Adrenal gland (tissue), 19 donors: Measurements from ENCODE around the gene TAS2R10. TPM values are rescaled to one million over a fixed set of nuclear protein-coding genes. Genes with fewer than 3 reads are reported as not detected.

ENCODE experiments used
- DNase-seq, 7 donors: peaks; one replicate each; pipeline ENCODE4 v3.0.0-alpha.2; 2019 to 2020
- H3K27ac ChIP-seq, 5 donors: fragments of 200-600 bp; sonication (generic) in 4 of 5; 1 replicate in 3 of 5; 2 replicates in 2 of 5; pipeline versions ENCODE4 v1.5.1 to v1.8.0; 2016 to 2020; ENCODE audit warnings: mild to moderate bottlenecking in 1 of 5
- H3K27me3 ChIP-seq: fragments of 200-600 bp; 2 replicates; pipeline ENCODE4 v1.8.0; 2021
- H3K36me3 ChIP-seq, 2 donors: fragments of 200-600 bp; replicated peaks in 1 of 2; 1 replicate in 1 of 2; 2 replicates in 1 of 2; pipeline versions ENCODE4 v1.5.1 to v1.8.0; 2018 to 2022
- H3K4me1 ChIP-seq, 2 donors: fragments of 200-600 bp; replicated peaks in 1 of 2; 1 replicate in 1 of 2; 2 replicates in 1 of 2; pipeline versions ENCODE4 v1.5.1 to v1.8.0; 2018 to 2021
- H3K4me3 ChIP-seq, 4 donors: fragments of 200-600 bp; sonication (generic) in 3 of 4; one replicate each; pipeline ENCODE4 v1.5.1; 2016 to 2018
- H3K9me3 ChIP-seq, 3 donors: fragments of 200-600 bp; sonication (generic) in 1 of 3; replicated peaks in 1 of 3; 1 replicate in 2 of 3; 2 replicates in 1 of 3; pipeline versions ENCODE4 v1.5.1 to v1.8.0; 2016 to 2021
- CTCF ChIP-seq, 6 experiments: fragments of 450-650 bp in 4 of 6; fragments of 200-600 bp in 2 of 6; sonication (generic) in 1 of 6; IDR thresholded peaks; 1 replicate in 5 of 6; 2 replicates in 1 of 6; pipeline versions ENCODE4 v1.5.1 to v1.8.0; 2016 to 2021; ENCODE audit warnings: antibody characterized with exemption in 6 of 6, mild to moderate bottlenecking in 2 of 6, moderate library complexity in 1 of 6
- POLR2A ChIP-seq, 2 donors: fragments of 450-650 bp; IDR thresholded peaks; one replicate each; pipeline ENCODE4 v1.6.1; 2017; ENCODE audit warnings: antibody characterized with exemption in 2 of 2, mild to moderate bottlenecking in 2 of 2, moderate library complexity in 1 of 2
- WGBS, 4 donors: extraction: QIAGEN DNeasy Blood & Tissue Kit in 2 of 4; methylation state at CpG; one replicate each; pipeline versions ENCODE4 v1.1.5 to v1.1.7; 2013 to 2017; 5-methylcytosine and 5-hydroxymethylcytosine counted together
- intact Hi-C, 2 donors: fragments of 100-400 bp; cut with DNase I; formaldehyde crosslinking; loops; one replicate each; pipeline versions ENCODE4 v1.14.1 to v1.15.0; 2022 to 2023
- long read RNA-seq, 10 donors: library from polyadenylated mRNA in 3 of 10; unstranded in 2 of 10; stranded (forward) in 1 of 10; transcript quantifications; one replicate each; pipeline ENCODE4 v2.0.0 and lab custom pipeline, GENCODE V29; 2021 to 2026
- polyA plus RNA-seq, 3 donors: library from polyadenylated mRNA; stranded (reverse); fragments of 200-250 nt in 2 of 3; fragments of 350-450 nt in 1 of 3; fragmentation: Illumina TruSeq in 1 of 3; extraction: RNeasy Lipid Tissue Mini Kit (QIAGEN cat#74804) in 1 of 3; gene quantifications; one replicate each; pipeline ENCODE4 v1.2.3, GENCODE V29; 2013 to 2014
- total RNA-seq, 9 donors: library from RNA; depleted of rRNA in 4 of 9; stranded (reverse); fragments of >200 nt in 4 of 9; fragments of 120-200 nt in 1 of 9; fragmentation: NEBNext Ultra II Directional in 1 of 9; extraction: Animal tissue kit (Norgen Biotek cat#: 25700) in 1 of 9; gene quantifications; one replicate each; pipeline versions ENCODE4 v1.1.0 to v1.2.4, GENCODE V29; 2013 to 2023
- donor health status: healthy with polysubstance abuse.
- donor health status: Bipolar disorder and iron deficiency.
- donor health status: DM: yes; HTN: yes; CAD: no.
- donor health status: DM: no; HTN: no; CAD: no.
- donor health status: DM: no; HTN: no; CAD: no.
- donor health status: DM: yes; HTN: yes; CAD: no.

Gene TAS2R10, protein sequence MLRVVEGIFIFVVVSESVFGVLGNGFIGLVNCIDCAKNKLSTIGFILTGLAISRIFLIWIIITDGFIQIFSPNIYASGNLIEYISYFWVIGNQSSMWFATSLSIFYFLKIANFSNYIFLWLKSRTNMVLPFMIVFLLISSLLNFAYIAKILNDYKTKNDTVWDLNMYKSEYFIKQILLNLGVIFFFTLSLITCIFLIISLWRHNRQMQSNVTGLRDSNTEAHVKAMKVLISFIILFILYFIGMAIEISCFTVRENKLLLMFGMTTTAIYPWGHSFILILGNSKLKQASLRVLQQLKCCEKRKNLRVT
- 1 to 10 TPM in 3 of 9 donors, under 1 TPM in 6; 0.41 to 6.6 (median 0.81) TPM for total RNA-seq
- polyA plus RNA-seq = under 1 TPM; 0.40 to 0.97 (median 0.44) TPM
- long read RNA-seq, donor 1 = 0 reads
- long read RNA-seq, donor 2, partial matches to known transcripts = 0 of 2 reads
- long read RNA-seq, donor 2, other reads (novel, unspliced or antisense) = 0 of 2 reads
- long read RNA-seq, donor 3 = 0 reads
- long read RNA-seq, donor 4 = 0 reads
- long read RNA-seq, donor 5 = 0 reads
- long read RNA-seq, donor 6 = 0 reads
- long read RNA-seq, donor 7 = 0 reads
- long read RNA-seq, donor 8 = 0 reads
- long read RNA-seq, donor 9 = 0 reads
- long read RNA-seq, donor 10 = 0 reads

DNA sequence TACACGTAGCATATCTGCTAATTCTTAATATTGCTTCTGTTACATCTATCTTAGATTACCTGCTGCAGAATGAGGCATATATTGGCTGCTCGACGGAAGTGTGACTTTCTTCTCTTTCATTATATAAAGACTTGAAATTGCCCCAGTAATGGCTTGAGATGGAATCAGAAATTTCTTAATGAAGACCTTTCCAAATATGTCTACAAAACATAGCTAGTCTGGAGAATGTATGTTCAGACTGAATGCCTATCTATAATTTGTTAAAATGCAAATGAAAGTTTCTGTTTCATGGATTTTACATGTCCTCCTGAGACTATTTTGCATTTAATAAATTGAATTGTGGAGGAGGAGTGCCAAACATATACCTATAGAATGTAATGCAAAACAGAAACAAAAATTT, at the start of gene TAS2R10:
TAS2R10 (minus strand) TSS at position 101 of the 400 bp plus-strand sequence; CDS start at position 12, 89 bp downstream.
- no peak for DNase-seq
- no peaks in the 10 kb centered on the region for H3K27me3 ChIP-seq
- H3K4me1 ChIP-seq = no peaks in the 10 kb centered on the region
- H3K27ac ChIP-seq = no peak within 1 kb of the TSS
- 91 to 94% (median 94%) methylated on average over 3 of the region's 3 CpGs for WGBS, 4 donors
- intact Hi-C loops = no loop called here
- no peaks in the 10 kb centered on the region for H3K36me3 ChIP-seq
- peaks cover 0 to 6% (median 0%) of the 10 kb centered on the region in 3 donors for H3K9me3 ChIP-seq
- TF ChIP-seq POLR2A (IDR thresholded peaks at IDR 0.05) = no peak
- no peak for TF ChIP-seq CTCF (IDR thresholded peaks at IDR 0.05)
- H3K4me3 ChIP-seq = no peak within 1 kb of the TSS

DNA sequence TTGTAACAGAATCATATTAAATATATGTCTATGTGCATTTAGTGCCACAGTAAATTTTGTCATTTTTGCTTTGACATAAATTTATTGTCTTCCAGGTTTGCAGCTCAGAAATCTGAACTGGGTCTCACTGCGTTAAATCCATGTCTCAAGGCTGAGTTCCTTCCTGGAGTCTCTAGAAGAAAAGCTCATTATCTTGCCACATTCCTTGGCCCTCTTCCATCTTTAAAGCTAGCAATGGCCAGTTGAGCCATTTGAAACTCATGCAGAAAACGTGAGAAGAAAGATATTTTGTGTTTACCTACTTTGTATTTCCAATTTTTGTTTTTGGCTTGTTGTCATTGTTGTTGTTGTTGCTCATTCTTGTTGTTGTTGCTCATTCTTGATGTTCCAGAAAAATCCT, 47.2 kb upstream of the TAS2R10 start:
- Histone ChIP-seq H3K4me3 (no peak overlapping the region), H3K36me3 (no peaks in the 10 kb centered on the region), H3K9me3 (no peaks in the 10 kb centered on the region), H3K4me1 (no peaks in the 10 kb centered on the region), H3K27me3 (no peaks in the 10 kb centered on the region), H3K27ac (no peak overlapping the region)
- 25 to 31% (median 26%) methylated on average over 2 of the region's 2 CpGs for WGBS, 4 donors
- peak in 2 of 7 donors; percentile 11 to 16 for DNase-seq
- intact Hi-C loops = no loop called here
- TF ChIP-seq CTCF (IDR thresholded peaks at IDR 0.05) (no peak), POLR2A (IDR thresholded peaks at IDR 0.05) (no peak)

DNA sequence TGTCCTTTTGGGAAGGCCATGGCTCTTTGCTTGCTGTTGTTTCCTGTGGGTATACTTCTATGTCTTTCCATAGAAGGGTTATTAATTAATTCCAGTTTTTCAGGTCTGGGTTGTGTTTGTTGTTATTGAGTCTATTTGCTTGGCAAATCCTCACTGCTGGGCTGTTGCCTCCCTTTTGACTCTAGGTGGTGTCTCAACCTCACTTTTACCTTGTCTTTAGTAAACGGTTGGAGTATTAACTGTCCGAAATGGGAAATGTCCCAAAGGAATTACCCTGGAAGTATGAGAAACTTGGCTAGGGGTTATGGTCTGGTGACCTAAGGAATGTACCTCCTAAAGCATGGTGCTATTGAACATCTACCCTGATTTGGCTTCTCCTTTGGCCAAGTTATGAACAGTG, 41.2 kb upstream of the TAS2R10 start:
- WGBS, 4 donors = 76 to 96% (median 80%) methylated on average over 2 of the region's 2 CpGs
- TF ChIP-seq POLR2A (IDR thresholded peaks at IDR 0.05) (no peak), CTCF (IDR thresholded peaks at IDR 0.05) (no peak)
- no peak for DNase-seq
- intact Hi-C loops = no loop called here
- peaks cover 0 to 2% (median 0%) of the 10 kb centered on the region in 3 donors for H3K9me3 ChIP-seq
- H3K36me3 ChIP-seq = no peaks in the 10 kb centered on the region
- no peak overlapping the region for H3K27ac ChIP-seq
- H3K4me3 ChIP-seq = no peak overlapping the region
- no peaks in the 10 kb centered on the region for H3K4me1 ChIP-seq
- no peaks in the 10 kb centered on the region for H3K27me3 ChIP-seq

DNA sequence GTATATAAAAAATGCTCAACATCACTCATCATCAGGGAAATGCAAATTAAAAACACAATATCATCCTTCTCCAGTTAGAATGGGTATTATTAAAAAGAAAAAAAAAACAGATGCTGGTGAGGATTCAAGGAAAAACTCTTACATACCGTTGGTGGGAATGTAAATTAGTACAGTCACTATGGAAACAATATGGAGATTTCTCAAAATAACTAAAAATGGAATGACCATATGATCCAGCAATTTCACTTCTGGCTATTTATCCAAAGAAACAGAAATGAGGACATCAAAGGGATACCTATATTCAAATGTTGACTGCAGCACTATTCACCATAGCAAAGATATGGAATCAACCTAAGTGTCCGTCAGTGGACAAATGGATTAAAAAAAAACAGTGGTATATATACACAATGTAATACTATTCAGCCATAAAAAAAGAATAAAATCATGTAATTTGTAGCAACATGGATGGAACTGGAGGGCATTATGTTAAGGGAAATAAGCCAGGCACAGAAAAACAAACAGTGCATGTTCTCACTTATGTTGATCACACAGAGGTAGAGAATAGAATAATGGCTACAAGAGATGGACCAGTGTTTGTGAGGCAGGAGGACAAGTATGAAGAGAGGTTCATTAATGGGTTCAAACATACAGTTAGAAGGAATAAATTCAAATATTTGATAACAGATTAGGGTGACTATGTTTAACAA, 37.5 kb upstream of the TAS2R10 start:
- H3K27me3 ChIP-seq = no peaks in the 10 kb centered on the region
- H3K27ac ChIP-seq = no peak overlapping the region
- DNase-seq = no peak
- H3K4me3 ChIP-seq = no peak overlapping the region
- intact Hi-C loops = no loop called here
- H3K9me3 ChIP-seq = peaks cover 0 to 6% (median 0%) of the 10 kb centered on the region in 3 donors
- WGBS, 4 donors = 90 to 96% (median 94%) methylated on average over 2 of the region's 2 CpGs
- H3K36me3 ChIP-seq = no peaks in the 10 kb centered on the region
- H3K4me1 ChIP-seq = no peaks in the 10 kb centered on the region
- no peak for TF ChIP-seq CTCF (IDR thresholded peaks at IDR 0.05)
